ENCODE measurements around the gene AP1G2.

GRCh38 chr14:23542261-23542660 lies 25.3 kb downstream of the AP1G2 start:
- TF ChIP-seq POLR2AphosphoS5 (IDR thresholded peaks at IDR 0.05) (no peak), EP300 (IDR thresholded peaks at IDR 0.05) (no peak), CTCF (IDR thresholded peaks at IDR 0.05) (no peak), POLR2A (IDR thresholded peaks at IDR 0.05) (no peak)
